Skeletal muscle tissue (tissue), 4 donors: Measurements from ENCODE around the gene PKHD1. TPM values are rescaled to one million over a fixed set of nuclear protein-coding genes. Genes with fewer than 3 reads are reported as not detected.
A peak's percentile ranks its signal among the peaks of the same experiment; 100 is the strongest.

Source experiments
- H3K27ac ChIP-seq: one replicate; pipeline ENCODE4 v1.7.0; 2013; ENCODE audit warnings: mild to moderate bottlenecking, low read depth, low read length, inconsistent platforms
- H3K27me3 ChIP-seq, 3 donors: one replicate each; pipeline ENCODE4 v1.7.0; 2013; ENCODE audit warnings: low read length in 3 of 3; ENCODE audit not compliant: control insufficient read depth in 3 of 3, insufficient read depth in 3 of 3
- H3K36me3 ChIP-seq, 3 donors: one replicate each; pipeline ENCODE4 v1.7.0; 2013; ENCODE audit warnings: low read length in 3 of 3; ENCODE audit not compliant: control insufficient read depth in 3 of 3, insufficient read depth in 3 of 3
- H3K4me1 ChIP-seq, 3 donors: one replicate each; pipeline ENCODE4 v1.7.0; 2013; ENCODE audit warnings: low read length in 3 of 3, mild to moderate bottlenecking in 3 of 3; ENCODE audit not compliant: control insufficient read depth in 3 of 3, insufficient read depth in 3 of 3
- H3K4me3 ChIP-seq, 3 donors: one replicate each; pipeline ENCODE4 v1.7.0; 2013; ENCODE audit warnings: low read length in 3 of 3
- H3K9ac ChIP-seq, 3 donors: one replicate each; pipeline ENCODE4 v1.7.0; 2013; ENCODE audit warnings: low read length in 3 of 3, mild to moderate bottlenecking in 3 of 3, moderate library complexity in 2 of 3, low read depth in 1 of 3
- H3K9me3 ChIP-seq, 3 donors: one replicate each; pipeline ENCODE4 v1.7.0; 2013; ENCODE audit warnings: low read length in 3 of 3; ENCODE audit not compliant: control insufficient read depth in 3 of 3
- total RNA-seq: library from RNA; depleted of rRNA; stranded (reverse); fragments of >200 nt; gene quantifications from one replicate; pipeline ENCODE4 v1.2.3, GENCODE V29; 2014
- donor health status: Osteomylitis.

The PKHD1 gene, protein sequence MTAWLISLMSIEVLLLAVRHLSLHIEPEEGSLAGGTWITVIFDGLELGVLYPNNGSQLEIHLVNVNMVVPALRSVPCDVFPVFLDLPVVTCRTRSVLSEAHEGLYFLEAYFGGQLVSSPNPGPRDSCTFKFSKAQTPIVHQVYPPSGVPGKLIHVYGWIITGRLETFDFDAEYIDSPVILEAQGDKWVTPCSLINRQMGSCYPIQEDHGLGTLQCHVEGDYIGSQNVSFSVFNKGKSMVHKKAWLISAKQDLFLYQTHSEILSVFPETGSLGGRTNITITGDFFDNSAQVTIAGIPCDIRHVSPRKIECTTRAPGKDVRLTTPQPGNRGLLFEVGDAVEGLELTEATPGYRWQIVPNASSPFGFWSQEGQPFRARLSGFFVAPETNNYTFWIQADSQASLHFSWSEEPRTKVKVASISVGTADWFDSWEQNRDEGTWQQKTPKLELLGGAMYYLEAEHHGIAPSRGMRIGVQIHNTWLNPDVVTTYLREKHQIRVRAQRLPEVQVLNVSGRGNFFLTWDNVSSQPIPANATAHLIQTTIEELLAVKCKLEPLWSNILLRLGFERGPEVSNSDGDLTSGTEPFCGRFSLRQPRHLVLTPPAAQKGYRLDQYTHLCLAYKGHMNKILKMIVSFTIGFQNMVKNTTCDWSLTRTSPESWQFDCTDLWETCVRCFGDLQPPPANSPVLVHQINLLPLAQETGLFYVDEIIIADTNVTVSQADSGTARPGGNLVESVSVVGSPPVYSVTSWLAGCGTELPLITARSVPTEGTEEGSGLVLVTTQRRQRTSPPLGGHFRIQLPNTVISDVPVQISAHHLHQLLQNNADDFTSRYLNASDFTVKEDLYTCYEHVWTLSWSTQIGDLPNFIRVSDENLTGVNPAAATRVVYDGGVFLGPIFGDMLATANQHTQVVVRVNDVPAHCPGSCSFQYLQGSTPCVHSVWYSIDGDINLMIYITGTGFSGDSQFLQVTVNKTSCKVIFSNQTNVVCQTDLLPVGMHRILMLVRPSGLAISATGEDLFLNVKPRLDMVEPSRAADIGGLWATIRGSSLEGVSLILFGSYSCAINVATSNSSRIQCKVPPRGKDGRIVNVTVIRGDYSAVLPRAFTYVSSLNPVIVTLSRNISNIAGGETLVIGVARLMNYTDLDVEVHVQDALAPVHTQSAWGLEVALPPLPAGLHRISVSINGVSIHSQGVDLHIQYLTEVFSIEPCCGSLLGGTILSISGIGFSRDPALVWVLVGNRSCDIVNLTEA (N-terminal part only)
- 38.6 TPM for total RNA-seq

DNA sequence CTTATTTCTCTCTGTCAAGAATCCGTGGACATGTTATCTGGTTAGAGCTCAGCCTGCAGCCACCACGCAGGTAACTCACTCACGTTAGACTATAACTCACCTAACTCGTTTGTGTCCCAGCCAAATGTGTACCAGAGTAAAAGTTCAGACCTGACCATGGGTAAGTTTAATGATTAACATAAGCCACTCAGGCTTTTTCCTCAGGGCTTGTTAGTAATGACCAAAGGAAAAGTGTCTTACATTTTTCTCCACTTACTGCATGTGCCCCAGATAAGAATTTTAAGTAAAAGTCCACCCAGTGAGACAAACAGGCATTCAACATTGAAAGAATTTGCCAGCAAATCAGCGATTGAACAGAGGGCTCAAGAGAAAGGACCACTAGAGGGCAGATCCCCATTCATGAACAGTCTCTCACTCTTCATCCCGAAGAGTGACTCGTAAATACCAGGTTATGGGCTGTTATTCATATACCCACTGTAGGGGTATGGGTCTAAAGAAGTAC lies at the start of gene PKHD1:
Gene PKHD1, minus strand, starts transcription at position 116 of the 502 bp plus-strand sequence. CDS start 2,680 bp downstream, outside the sequence.
- H3K9ac ChIP-seq = no peak within 1 kb of the TSS
- no peak within 1 kb of the TSS for H3K4me3 ChIP-seq
- H3K36me3 ChIP-seq = no peaks in the 10 kb centered on the region
- peaks cover 0 to 18% (median 0%) of the 10 kb centered on the region in 3 donors for H3K4me1 ChIP-seq
- H3K27me3 ChIP-seq = no peaks in the 10 kb centered on the region
- no peaks in the 10 kb centered on the region for H3K9me3 ChIP-seq
- no peak within 1 kb of the TSS for H3K27ac ChIP-seq

DNA sequence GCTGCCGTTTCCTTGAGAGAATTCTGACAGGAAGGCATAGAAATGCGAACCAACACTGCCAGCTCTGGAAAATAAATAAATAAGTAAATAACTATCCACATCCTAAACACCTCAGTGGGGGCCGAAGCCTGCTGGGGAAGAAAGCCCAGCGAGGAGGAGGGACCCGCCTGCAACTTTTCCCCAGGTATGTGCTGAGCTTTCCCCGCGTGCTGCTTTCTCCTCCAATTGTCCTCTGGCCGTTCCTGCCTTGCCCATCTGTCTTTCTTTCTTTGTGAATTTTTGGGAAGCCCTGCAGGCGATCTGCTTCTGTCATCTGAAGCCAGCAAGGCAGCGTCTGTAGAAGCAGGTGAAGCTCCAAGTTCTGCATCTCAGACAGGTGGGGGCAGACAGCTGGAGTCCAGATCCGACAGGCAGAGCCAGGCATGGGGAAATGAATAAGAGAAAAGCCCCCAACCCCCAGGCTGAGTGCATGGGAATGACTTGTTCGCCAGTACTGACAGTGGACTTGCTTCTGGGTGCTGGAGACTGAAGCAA lies 49.6 kb upstream of the PKHD1 start:
- H3K9me3 ChIP-seq = no peaks in the 10 kb centered on the region
- no peaks in the 10 kb centered on the region for H3K27me3 ChIP-seq
- H3K4me1 ChIP-seq = peaks cover 11 to 31% (median 17%) of the 10 kb centered on the region in 3 donors
- peak overlapping the region; percentile 75 to 85 (median 80) for H3K9ac ChIP-seq
- H3K36me3 ChIP-seq = peaks cover 0 to 10% (median 0%) of the 10 kb centered on the region in 3 donors
- H3K27ac ChIP-seq = peak overlapping the region; percentile 92
- peak overlapping the region; percentile 72 to 90 (median 86) for H3K4me3 ChIP-seq

DNA sequence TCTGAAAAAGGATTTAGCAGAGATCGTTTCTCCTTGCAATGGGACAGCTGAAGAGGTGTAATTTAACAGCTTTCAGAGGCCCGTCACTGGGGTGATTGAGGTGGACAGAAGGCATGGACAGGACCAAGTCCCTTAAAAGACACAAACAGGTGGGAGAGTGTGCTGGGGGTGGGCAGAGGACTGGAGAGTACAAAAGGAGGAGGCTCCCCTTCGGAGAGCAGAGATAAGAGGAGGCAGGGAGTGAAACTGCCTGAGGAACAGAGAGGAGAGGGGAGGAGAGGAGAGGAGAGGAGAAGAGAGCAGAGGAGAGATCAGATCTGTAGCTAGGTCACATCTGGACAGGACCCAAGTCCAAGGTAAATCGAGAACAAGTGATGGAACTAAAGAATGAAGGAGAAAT lies 48.6 kb upstream of the PKHD1 start:
- H3K9me3 ChIP-seq = no peaks in the 10 kb centered on the region
- H3K27me3 ChIP-seq = no peaks in the 10 kb centered on the region
- H3K9ac ChIP-seq = peak overlapping the region; percentile 75 to 85 (median 80)
- peak overlapping the region; percentile 72 to 90 (median 86) for H3K4me3 ChIP-seq
- peaks cover 0 to 5% (median 0%) of the 10 kb centered on the region in 3 donors for H3K36me3 ChIP-seq
- H3K4me1 ChIP-seq = peaks cover 10 to 24% (median 11%) of the 10 kb centered on the region in 3 donors
- peak overlapping the region; percentile 92 for H3K27ac ChIP-seq

DNA sequence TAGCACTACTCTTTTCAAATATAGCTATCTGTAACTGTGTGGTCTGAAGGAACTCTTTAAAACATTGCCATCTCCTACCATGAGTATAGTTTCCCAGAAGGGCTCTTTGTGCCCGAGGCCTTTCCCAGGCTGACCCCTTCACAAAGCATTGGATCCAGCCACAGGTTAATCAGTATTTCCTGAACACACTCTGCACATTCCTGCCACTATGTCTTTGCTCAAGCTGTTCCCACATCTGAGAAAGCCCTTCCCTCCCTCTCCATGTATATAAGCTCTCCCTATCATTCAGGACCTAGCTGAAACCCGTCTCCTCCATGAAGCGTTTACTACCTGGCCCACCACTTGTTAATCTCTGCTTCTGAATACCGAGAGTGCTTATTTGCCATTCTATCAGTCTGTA lies 47.8 kb upstream of the PKHD1 start:
- H3K9ac ChIP-seq = peak overlapping the region in 1 of 3 donors; percentile 85
- peaks cover 0 to 1% (median 0%) of the 10 kb centered on the region in 3 donors for H3K36me3 ChIP-seq
- no peaks in the 10 kb centered on the region for H3K9me3 ChIP-seq
- peak overlapping the region; percentile 92 for H3K27ac ChIP-seq
- peaks cover 7 to 19% (median 10%) of the 10 kb centered on the region in 3 donors for H3K4me1 ChIP-seq
- H3K4me3 ChIP-seq = no peak overlapping the region
- H3K27me3 ChIP-seq = no peaks in the 10 kb centered on the region

DNA sequence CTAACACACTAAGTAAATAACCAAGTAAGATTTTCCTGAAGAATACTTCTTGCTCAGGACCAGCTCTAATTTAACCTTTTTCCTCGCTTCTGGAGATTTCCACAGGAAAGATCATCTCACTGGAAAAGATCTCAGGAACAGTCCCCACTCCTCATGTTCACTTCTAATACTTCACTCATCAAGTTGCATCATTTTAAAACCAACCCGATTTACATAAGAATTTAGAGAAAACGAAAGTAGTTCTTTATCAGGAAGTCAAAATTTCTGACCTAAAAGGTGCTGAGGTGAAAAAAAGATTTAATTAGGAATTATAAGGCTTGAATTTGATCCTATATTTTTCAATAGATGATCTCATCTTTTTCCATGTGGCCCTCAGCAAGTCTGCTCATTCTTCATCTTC lies 46.6 kb upstream of the PKHD1 start:
- H3K27ac ChIP-seq = no peak overlapping the region
- H3K27me3 ChIP-seq = no peaks in the 10 kb centered on the region
- no peaks in the 10 kb centered on the region for H3K36me3 ChIP-seq
- H3K9ac ChIP-seq = no peak overlapping the region
- no peaks in the 10 kb centered on the region for H3K9me3 ChIP-seq
- no peak overlapping the region for H3K4me3 ChIP-seq
- peaks cover 3 to 12% (median 7%) of the 10 kb centered on the region in 3 donors for H3K4me1 ChIP-seq

DNA sequence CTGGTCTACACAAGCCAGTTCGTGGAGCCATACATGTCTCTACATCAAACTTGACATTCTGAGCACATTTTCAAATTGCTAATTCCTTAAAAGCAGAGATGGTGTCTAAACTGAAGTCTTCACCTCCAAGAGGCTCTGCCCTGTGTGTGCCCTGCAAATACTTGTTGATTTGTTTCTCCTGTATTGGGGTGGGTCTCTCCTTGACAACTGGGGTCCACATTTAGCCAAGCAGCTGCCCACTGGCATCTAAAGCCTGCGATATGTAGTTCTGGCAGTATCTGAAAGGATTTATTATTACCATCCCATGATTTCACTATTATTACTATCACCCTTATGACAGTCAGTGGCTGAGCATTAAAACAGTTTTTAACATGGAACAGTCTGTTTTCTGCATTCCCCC lies 45.9 kb upstream of the PKHD1 start:
- no peak overlapping the region for H3K4me3 ChIP-seq
- no peaks in the 10 kb centered on the region for H3K9me3 ChIP-seq
- H3K36me3 ChIP-seq = no peaks in the 10 kb centered on the region
- H3K27me3 ChIP-seq = no peaks in the 10 kb centered on the region
- H3K27ac ChIP-seq = no peak overlapping the region
- no peak overlapping the region for H3K9ac ChIP-seq
- H3K4me1 ChIP-seq = peaks cover 3 to 12% (median 7%) of the 10 kb centered on the region in 3 donors

DNA sequence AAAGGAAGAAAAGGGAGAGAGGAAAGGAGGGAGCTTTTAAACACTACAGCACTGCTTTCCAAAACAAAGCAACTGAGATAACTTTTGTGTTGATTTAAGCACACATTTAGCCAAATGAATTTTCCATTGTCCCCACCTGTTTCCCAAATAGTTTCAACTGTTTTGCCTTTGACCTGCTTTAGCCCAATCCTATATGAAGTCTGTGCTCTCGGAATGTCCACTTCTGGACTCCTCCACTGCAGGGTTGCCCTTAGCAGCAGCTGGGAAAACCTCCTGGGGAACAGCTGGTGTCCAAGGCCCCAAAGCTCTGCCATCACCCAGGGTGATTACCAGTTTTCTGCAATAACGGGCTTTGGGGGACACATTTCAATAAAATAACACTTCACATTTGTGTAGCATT lies 44.9 kb upstream of the PKHD1 start:
- H3K9me3 ChIP-seq = no peaks in the 10 kb centered on the region
- peaks cover 3 to 12% (median 7%) of the 10 kb centered on the region in 3 donors for H3K4me1 ChIP-seq
- H3K36me3 ChIP-seq = no peaks in the 10 kb centered on the region
- no peak overlapping the region for H3K27ac ChIP-seq
- H3K9ac ChIP-seq = no peak overlapping the region
- no peak overlapping the region for H3K4me3 ChIP-seq
- no peaks in the 10 kb centered on the region for H3K27me3 ChIP-seq

DNA sequence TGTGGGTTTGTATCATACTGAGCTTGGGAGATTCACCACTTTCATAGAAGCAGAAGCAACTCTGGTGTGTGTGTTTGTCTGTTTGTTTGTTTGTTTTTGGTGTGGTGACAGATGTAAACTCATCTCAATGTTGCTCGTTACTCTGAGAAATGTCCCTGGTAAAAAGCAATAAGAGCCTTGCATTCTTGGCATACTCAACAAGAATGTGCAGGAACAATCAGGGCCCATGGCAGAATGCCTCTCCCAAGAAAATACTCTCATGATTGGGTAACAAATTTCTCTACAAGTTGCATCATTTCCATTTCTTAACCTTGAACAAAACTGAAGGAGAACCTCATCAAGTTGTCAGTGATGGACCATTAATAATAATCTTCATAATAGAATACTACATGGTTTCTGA lies 43.0 kb upstream of the PKHD1 start:
- Histone ChIP-seq H3K36me3 (no peaks in the 10 kb centered on the region), H3K9ac (no peak overlapping the region)

DNA sequence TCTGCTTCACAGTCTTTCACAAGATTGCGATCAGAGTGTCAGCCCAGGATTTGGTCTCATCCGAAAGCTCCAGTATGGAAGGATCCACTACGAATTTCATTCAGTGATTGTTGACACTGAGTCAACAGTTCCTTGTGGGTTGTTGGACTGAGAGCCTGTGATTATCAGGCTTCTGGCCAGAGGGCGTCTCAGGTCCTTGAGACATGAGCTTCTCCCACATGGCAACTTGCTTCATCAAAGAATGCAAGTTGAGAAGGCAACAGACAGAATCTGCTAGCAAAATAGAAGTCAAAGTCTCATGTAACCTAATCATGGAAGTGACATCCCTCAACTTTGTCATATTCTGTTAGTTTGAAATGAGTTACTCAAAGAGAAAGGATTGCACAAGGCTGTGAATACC lies 40.5 kb upstream of the PKHD1 start:
- no peak overlapping the region for H3K9ac ChIP-seq
- no peak overlapping the region for H3K4me3 ChIP-seq
- H3K4me1 ChIP-seq = no peaks in the 10 kb centered on the region
- no peaks in the 10 kb centered on the region for H3K36me3 ChIP-seq
- H3K27ac ChIP-seq = no peak overlapping the region
- no peaks in the 10 kb centered on the region for H3K9me3 ChIP-seq
- H3K27me3 ChIP-seq = no peaks in the 10 kb centered on the region

More for the DNA sequence above, 43.0 kb upstream of the PKHD1 start:
- no peak overlapping the region for H3K27ac ChIP-seq
- no peak overlapping the region for H3K4me3 ChIP-seq
- H3K9me3 ChIP-seq = no peaks in the 10 kb centered on the region
- H3K27me3 ChIP-seq = no peaks in the 10 kb centered on the region
- H3K4me1 ChIP-seq = peaks cover 0 to 4% (median 2%) of the 10 kb centered on the region in 3 donors
